WTC11 (cell line): ENCODE results near the gene AOAH.

Source experiments
- TF ChIP-seq, protein P1 (sequence below): fragments of 200-600 bp; IDR thresholded peaks from 2 replicates; pipeline ENCODE4 v1.8.0; 2022; ENCODE audit warnings: antibody characterized with exemption
- TF ChIP-seq, protein P2 (sequence below): sonication (generic); formaldehyde crosslinking; IDR thresholded peaks from 2 replicates; pipeline ENCODE4 v1.8.0; 2022; ENCODE audit warnings: mild to moderate bottlenecking, missing genetic modification reagents
- TF ChIP-seq, protein P3 (sequence below): sonication (generic); formaldehyde crosslinking; IDR thresholded peaks from 2 replicates; pipeline ENCODE4 v1.8.0; 2022; ENCODE audit warnings: mild to moderate bottlenecking, missing genetic modification reagents
- TF ChIP-seq, protein P4 (sequence below): sonication (generic); formaldehyde crosslinking; IDR thresholded peaks from 2 replicates; pipeline ENCODE4 v1.8.1; 2023; ENCODE audit warnings: mild to moderate bottlenecking, missing genetic modification reagents, moderate library complexity
- TF ChIP-seq, protein P5 (sequence below): sonication (generic); formaldehyde crosslinking; IDR thresholded peaks from 2 replicates; pipeline ENCODE4 v1.8.1; 2023; ENCODE audit warnings: mild to moderate bottlenecking, missing genetic modification reagents, moderate library complexity

DNA sequence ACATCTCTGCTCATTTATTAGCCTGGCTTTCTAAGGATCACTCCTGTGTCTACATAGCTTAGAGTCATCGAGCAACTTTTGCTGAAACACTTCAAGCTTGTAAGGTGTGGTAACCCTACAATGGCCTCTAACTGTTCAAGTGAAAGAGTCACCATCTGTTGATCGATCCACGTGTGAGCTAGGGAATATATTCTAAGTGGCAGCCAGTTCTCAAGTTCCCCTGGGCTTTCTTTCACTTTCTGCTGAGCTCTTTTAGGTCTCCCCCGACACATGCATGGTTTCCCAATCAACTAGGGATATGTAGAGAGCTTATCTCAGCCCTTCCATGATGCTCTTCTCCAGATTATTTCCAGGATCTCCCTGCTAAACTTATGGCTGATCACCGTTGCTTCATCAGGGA lies 15.5 kb downstream of the AOAH start:
- TF ChIP-seq, protein P1, sequence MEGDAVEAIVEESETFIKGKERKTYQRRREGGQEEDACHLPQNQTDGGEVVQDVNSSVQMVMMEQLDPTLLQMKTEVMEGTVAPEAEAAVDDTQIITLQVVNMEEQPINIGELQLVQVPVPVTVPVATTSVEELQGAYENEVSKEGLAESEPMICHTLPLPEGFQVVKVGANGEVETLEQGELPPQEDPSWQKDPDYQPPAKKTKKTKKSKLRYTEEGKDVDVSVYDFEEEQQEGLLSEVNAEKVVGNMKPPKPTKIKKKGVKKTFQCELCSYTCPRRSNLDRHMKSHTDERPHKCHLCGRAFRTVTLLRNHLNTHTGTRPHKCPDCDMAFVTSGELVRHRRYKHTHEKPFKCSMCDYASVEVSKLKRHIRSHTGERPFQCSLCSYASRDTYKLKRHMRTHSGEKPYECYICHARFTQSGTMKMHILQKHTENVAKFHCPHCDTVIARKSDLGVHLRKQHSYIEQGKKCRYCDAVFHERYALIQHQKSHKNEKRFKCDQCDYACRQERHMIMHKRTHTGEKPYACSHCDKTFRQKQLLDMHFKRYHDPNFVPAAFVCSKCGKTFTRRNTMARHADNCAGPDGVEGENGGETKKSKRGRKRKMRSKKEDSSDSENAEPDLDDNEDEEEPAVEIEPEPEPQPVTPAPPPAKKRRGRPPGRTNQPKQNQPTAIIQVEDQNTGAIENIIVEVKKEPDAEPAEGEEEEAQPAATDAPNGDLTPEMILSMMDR, result no peak
- TF ChIP-seq, protein P2, sequence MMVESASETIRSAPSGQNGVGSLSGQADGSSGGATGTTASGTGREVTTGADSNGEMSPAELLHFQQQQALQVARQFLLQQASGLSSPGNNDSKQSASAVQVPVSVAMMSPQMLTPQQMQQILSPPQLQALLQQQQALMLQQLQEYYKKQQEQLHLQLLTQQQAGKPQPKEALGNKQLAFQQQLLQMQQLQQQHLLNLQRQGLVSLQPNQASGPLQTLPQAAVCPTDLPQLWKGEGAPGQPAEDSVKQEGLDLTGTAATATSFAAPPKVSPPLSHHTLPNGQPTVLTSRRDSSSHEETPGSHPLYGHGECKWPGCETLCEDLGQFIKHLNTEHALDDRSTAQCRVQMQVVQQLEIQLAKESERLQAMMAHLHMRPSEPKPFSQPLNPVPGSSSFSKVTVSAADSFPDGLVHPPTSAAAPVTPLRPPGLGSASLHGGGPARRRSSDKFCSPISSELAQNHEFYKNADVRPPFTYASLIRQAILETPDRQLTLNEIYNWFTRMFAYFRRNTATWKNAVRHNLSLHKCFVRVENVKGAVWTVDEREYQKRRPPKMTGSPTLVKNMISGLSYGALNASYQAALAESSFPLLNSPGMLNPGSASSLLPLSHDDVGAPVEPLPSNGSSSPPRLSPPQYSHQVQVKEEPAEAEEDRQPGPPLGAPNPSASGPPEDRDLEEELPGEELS (CRISPR knock-in tag), result no peak
- TF ChIP-seq, protein P3, sequence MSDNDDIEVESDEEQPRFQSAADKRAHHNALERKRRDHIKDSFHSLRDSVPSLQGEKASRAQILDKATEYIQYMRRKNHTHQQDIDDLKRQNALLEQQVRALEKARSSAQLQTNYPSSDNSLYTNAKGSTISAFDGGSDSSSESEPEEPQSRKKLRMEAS (CRISPR knock-in tag), result no peak
- TF ChIP-seq, protein P4, sequence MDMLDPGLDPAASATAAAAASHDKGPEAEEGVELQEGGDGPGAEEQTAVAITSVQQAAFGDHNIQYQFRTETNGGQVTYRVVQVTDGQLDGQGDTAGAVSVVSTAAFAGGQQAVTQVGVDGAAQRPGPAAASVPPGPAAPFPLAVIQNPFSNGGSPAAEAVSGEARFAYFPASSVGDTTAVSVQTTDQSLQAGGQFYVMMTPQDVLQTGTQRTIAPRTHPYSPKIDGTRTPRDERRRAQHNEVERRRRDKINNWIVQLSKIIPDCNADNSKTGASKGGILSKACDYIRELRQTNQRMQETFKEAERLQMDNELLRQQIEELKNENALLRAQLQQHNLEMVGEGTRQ (CRISPR knock-in tag), result no peak
- TF ChIP-seq, protein P5, sequence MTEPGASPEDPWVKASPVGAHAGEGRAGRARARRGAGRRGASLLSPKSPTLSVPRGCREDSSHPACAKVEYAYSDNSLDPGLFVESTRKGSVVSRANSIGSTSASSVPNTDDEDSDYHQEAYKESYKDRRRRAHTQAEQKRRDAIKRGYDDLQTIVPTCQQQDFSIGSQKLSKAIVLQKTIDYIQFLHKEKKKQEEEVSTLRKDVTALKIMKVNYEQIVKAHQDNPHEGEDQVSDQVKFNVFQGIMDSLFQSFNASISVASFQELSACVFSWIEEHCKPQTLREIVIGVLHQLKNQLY (CRISPR knock-in tag), result no peak
